Keratinocyte (primary cell): Measurements from ENCODE around the gene FAM120AOS. TPM values are rescaled to one million over a fixed set of nuclear protein-coding genes. Genes with fewer than 3 reads are reported as not detected.
"Not testable (repeated sequence)": the region's sequence is repeated elsewhere in the genome, so short reads cannot be mapped to it uniquely, and the experiment has no call there.

ENCODE experiments used
- DNase-seq: peaks from one replicate; pipeline ENCODE4 v3.0.0-alpha.2; 2011; ENCODE audit warnings: low read depth, missing footprints, low spot score
- FAIRE-seq: peaks from 2 replicates; lab custom pipeline; 2011; peaks lifted over from hg19 to GRCh38; lab: Jason Lieb, UNC
- H2AFZ ChIP-seq: 2 replicates; pipeline ENCODE4 v1.6.0; 2012; ENCODE audit warnings: low read length, control low read depth, inconsistent platforms; ENCODE audit not compliant: control insufficient read depth
- H3K27ac ChIP-seq: 2 replicates; pipeline ENCODE4 v1.5.1; 2011; ENCODE audit warnings: low read length; ENCODE audit not compliant: control insufficient read depth, insufficient read depth
- H3K27me3 ChIP-seq: 3 replicates; pipeline ENCODE4 v1.6.0; 2011; ENCODE audit warnings: low read length; ENCODE audit not compliant: control insufficient read depth, insufficient read depth; ENCODE audit errors: extremely low read depth
- H3K36me3 ChIP-seq, 2 experiments: 2 replicates in 1 of 2; 3 replicates in 1 of 2; pipeline ENCODE4 v1.5.1; 2011; ENCODE audit warnings: low read length in 2 of 2, mild to moderate bottlenecking in 1 of 2; ENCODE audit not compliant: control insufficient read depth in 2 of 2, insufficient read depth in 2 of 2; ENCODE audit errors: extremely low read depth in 1 of 2
- H3K4me1 ChIP-seq: 3 replicates; pipeline ENCODE4 v1.5.1; 2011; ENCODE audit warnings: low read length; ENCODE audit not compliant: control insufficient read depth, insufficient read depth; ENCODE audit errors: extremely low read depth
- H3K4me2 ChIP-seq: 3 replicates; pipeline ENCODE4 v1.6.0; 2011; ENCODE audit warnings: low read depth, low read length; ENCODE audit not compliant: control insufficient read depth, insufficient read depth; ENCODE audit errors: extremely low read depth
- H3K4me3 ChIP-seq, 3 experiments: fragments of 200-600 bp in 1 of 3; sonication (generic) in 1 of 3; 2 replicates in 2 of 3; 3 replicates in 1 of 3; pipeline ENCODE4 v1.5.1; 2011 to 2016; ENCODE audit warnings: low read length in 3 of 3, mild to moderate bottlenecking in 3 of 3, control low read depth in 2 of 3, inconsistent platforms in 1 of 3, low read depth in 1 of 3, mixed read lengths in 1 of 3, mixed run types in 1 of 3, moderate library complexity in 1 of 3; ENCODE audit not compliant: control insufficient read depth in 2 of 3, insufficient read depth in 2 of 3; ENCODE audit errors: extremely low read depth in 1 of 3
- H3K79me2 ChIP-seq: 2 replicates; pipeline ENCODE4 v1.6.0; 2012; ENCODE audit warnings: low read length; ENCODE audit not compliant: control insufficient read depth, insufficient read depth
- H3K9ac ChIP-seq: 3 replicates; pipeline ENCODE4 v1.6.0; 2011; ENCODE audit warnings: low read length; ENCODE audit not compliant: control insufficient read depth, insufficient read depth; ENCODE audit errors: extremely low read depth
- H3K9me1 ChIP-seq: 3 replicates; pipeline ENCODE4 v1.6.0; 2011; ENCODE audit warnings: low read length; ENCODE audit not compliant: control insufficient read depth, insufficient read depth; ENCODE audit errors: extremely low read depth
- H3K9me3 ChIP-seq: 2 replicates; pipeline ENCODE4 v1.5.1; 2012; ENCODE audit warnings: low read depth, low read length; ENCODE audit not compliant: control insufficient read depth
- H4K20me1 ChIP-seq: 3 replicates; pipeline ENCODE4 v1.6.0; 2011; ENCODE audit warnings: low read length; ENCODE audit not compliant: control insufficient read depth, insufficient read depth; ENCODE audit errors: extremely low read depth
- EZH2 ChIP-seq: IDR thresholded peaks from one replicate; pipeline ENCODE4 v1.6.1; 2012; ENCODE audit warnings: inconsistent platforms, mild to moderate bottlenecking, low read length, moderate library complexity
- dilution Hi-C: fragments of 300-500 bp; cut with MboI; formaldehyde crosslinking; loops from one replicate; pipeline ENCODE4 v1.7.0; 2020; ENCODE audit warnings: low sequenced_read_pairs; ENCODE audit not compliant: extremely low pct_ligation_motif_present
- polyA plus RNA-seq, 5 experiments: library from polyadenylated mRNA; depleted of rRNA in 3 of 5; stranded (reverse) in 3 of 5; stranded (forward) in 1 of 5; unstranded in 1 of 5; fragments of >200 nt; gene quantifications; 1 replicate in 1 of 5; 2 replicates in 3 of 5; 3 replicates in 1 of 5; pipeline versions ENCODE4 v1.2.1 to v1.2.3, GENCODE V29; 2011 to 2012; ENCODE audit warnings: missing spikeins in 2 of 5, low read depth in 1 of 5, low replicate concordance in 1 of 5
- TF ChIP-seq, protein P1 (sequence below), 3 experiments: IDR thresholded peaks in 1 of 3; conservative IDR thresholded peaks in 1 of 3; optimal IDR thresholded peaks in 1 of 3; 2 replicates in 2 of 3; 3 replicates in 1 of 3; pipeline versions ENCODE3 to v1.5.1; 2011; ENCODE audit warnings: low read length in 3 of 3, mild to moderate bottlenecking in 3 of 3, moderate library complexity in 2 of 3, control low read depth in 1 of 3, inconsistent platforms in 1 of 3; ENCODE audit not compliant: insufficient read depth in 2 of 3; ENCODE audit errors: extremely low read depth in 1 of 3

FAM120AOS gene
- polyA plus RNA-seq, 1 donor (not counting 4 experiments of a cell fraction or from before 2014, with no cell fraction given), result 18.6 TPM

DNA sequence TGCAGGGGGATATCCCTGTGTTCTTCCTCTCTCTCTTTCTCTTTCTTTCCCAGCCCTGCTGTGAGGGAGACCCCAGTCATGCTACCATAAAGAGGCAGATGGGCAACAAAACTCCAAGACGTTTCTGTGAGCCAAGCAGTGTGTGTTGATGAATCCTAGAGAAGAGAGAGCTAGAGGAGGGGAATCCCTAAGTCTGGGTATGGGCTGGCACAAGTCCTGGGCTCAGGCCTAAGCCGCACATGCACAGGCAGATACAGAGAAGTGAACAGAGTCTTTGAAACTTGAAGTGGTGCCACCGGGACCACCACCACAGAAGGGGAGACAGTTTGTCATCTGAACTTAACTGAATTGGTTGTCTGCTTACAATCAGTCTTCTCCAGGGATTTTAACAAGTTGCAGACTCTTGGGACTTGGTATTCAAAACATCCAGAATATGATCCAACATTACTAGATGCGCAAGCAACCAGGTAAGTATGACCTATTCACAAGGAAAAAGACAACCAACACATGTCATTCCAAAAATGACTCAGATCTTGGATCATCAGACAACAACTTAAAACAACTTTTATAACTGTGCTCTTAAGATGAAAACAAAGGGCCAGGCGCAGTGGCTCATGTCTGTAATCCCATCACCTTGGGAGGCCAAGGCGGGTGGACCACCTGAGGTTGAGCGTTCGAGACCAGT, 12.3 kb downstream of the FAM120AOS start:
- Histone ChIP-seq H3K4me1 (no peaks in the 10 kb centered on the region), H3K9ac (no peak overlapping the region), H3K27ac (no peak overlapping the region), H3K79me2 (no peaks in the 10 kb centered on the region), H3K36me3 (peaks cover 2 to 3% of the 10 kb centered on the region in 2 experiments), H2AFZ (no peak overlapping the region), H3K9me3 (no peaks in the 10 kb centered on the region), H4K20me1 (no peaks in the 10 kb centered on the region), H3K27me3 (no peaks in the 10 kb centered on the region), H3K9me1 (no peaks in the 10 kb centered on the region), H3K4me2 (no peak overlapping the region), H3K4me3 (no peak overlapping the region)
- DNase-seq, result no peak
- TF ChIP-seq, protein P1, sequence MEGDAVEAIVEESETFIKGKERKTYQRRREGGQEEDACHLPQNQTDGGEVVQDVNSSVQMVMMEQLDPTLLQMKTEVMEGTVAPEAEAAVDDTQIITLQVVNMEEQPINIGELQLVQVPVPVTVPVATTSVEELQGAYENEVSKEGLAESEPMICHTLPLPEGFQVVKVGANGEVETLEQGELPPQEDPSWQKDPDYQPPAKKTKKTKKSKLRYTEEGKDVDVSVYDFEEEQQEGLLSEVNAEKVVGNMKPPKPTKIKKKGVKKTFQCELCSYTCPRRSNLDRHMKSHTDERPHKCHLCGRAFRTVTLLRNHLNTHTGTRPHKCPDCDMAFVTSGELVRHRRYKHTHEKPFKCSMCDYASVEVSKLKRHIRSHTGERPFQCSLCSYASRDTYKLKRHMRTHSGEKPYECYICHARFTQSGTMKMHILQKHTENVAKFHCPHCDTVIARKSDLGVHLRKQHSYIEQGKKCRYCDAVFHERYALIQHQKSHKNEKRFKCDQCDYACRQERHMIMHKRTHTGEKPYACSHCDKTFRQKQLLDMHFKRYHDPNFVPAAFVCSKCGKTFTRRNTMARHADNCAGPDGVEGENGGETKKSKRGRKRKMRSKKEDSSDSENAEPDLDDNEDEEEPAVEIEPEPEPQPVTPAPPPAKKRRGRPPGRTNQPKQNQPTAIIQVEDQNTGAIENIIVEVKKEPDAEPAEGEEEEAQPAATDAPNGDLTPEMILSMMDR (optimal IDR thresholded peaks at IDR 0.05 in 1 of 3, IDR thresholded peaks at IDR 0.05 in 1 of 3, conservative IDR thresholded peaks at IDR 0.05 in 1 of 3; ENCODE audit: extremely low read depth in 1 of 3, insufficient read depth in 2 of 3, low read length in 3 of 3), result no peak
- TF ChIP-seq EZH2, result no peak
- no peak for FAIRE-seq
- dilution Hi-C loops, result no loop called here

- FAIRE-seq, H2AFZ ChIP-seq: not testable (repeated sequence)
Observed at GRCh38 chr9:93439301-93439700, 14.1 kb downstream of the FAM120AOS start.

GRCh38 chr9:93437996-93438395, 15.4 kb downstream of the FAM120AOS start:
- Histone ChIP-seq H3K4me2 (no peak overlapping the region), H3K27me3 (no peaks in the 10 kb centered on the region), H2AFZ (no peak overlapping the region), H3K27ac (no peak overlapping the region), H3K4me1 (no peaks in the 10 kb centered on the region), H4K20me1 (no peaks in the 10 kb centered on the region), H3K79me2 (no peaks in the 10 kb centered on the region), H3K36me3 (no peaks in the 10 kb centered on the region), H3K9ac (no peak overlapping the region), H3K9me1 (no peaks in the 10 kb centered on the region), H3K9me3 (no peaks in the 10 kb centered on the region), H3K4me3 (no peak overlapping the region)
- DNase-seq, result no peak
- FAIRE-seq, result no peak
- TF ChIP-seq EZH2, result no peak
- TF ChIP-seq, protein P1 (optimal IDR thresholded peaks at IDR 0.05 in 1 of 3, IDR thresholded peaks at IDR 0.05 in 1 of 3, conservative IDR thresholded peaks at IDR 0.05 in 1 of 3; ENCODE audit: extremely low read depth in 1 of 3, insufficient read depth in 2 of 3, low read length in 3 of 3), result no peak
- dilution Hi-C loops, result no loop called here

More at GRCh38 chr9:93439301-93439700, 14.1 kb downstream of the FAM120AOS start:
- H4K20me1 ChIP-seq, H3K9ac ChIP-seq, dilution Hi-C loops, H3K4me2 ChIP-seq, H3K4me3 ChIP-seq, H3K4me1 ChIP-seq, H3K9me1 ChIP-seq, DNase-seq, H3K9me3 ChIP-seq, H3K79me2 ChIP-seq, H3K36me3 ChIP-seq, H3K27me3 ChIP-seq, H3K27ac ChIP-seq: not testable (repeated sequence)
